Glomerular endothelial cell (primary cell): ENCODE data around the gene ATN1. TPM values are rescaled to one million over a fixed set of nuclear protein-coding genes. Genes with fewer than 3 reads are reported as not detected.

Experiments used
- DNase-seq: peaks from one replicate; pipeline ENCODE4 v3.0.0-alpha.2; 2011; ENCODE audit warnings: low read depth, low spot score; ENCODE audit errors: extremely low read depth
- total RNA-seq: library from RNA; depleted of rRNA; stranded (reverse); fragments of >200 nt; gene quantifications from 2 replicates; pipeline ENCODE4 v1.2.3, GENCODE V29; 2015

ATN1 gene
- total RNA-seq, 1 donor from 2014 or later: 64.6 TPM

DNA sequence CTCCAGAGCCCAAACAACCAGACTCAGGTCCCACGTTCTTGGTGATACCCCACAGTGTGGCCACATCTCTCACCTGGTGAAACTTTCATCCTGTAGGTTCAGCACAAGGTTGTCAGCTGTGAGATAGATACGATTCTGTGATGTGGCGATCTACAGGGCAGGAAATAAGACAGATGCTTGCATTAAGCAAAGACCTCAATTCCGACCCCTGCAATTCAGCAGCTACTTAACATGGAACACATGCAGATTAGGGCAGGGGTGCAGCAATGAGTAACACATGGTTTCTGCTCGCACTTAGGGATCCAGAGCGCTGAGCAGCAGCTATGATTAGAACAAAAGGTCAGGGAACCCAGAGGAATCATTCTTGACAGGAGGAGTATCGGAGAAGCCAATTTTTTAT is 38.6 kb downstream of the ATN1 start:
- no peak for DNase-seq

DNA sequence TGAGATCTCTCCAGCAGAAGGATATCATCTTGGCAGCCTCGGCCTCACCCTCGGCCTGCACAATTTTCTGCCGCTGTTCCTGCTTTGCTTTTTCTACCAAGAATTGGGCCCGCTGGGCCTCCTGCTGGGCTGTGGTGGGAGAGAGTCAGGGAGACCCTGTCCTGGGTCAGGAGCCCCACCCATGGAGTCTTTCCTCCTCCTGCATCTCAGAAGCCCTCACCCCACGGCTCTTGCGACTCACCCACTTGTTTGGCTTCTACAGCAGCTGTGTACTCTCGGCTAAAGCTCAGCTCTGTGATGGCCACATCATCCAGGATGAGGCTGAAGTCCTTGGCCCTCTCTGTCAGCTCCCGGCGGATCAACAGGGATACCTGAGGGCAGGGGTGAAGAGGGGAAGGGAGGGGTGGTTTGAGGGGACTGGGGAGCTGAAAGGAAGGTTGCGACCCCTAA is 39.9 kb downstream of the ATN1 start:
- DNase-seq: no peak

DNA sequence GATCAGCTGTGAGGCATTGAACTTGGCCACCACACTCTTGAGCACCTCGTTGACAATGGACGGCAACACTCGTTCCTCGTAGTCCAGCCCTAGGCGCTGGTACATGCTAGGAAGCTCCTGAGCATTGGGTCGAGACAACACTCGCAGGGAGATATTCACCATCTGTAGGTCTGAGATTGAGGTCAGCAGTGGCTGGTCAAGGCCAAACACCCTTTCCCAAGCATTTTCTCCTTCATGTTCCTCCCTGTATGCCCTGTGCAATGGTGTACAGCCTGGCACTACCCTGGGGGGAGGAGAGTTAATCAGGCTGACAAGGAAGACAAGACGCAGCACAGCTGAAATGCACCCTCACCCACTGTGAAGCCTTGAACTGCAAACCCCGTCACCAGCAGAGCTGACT is 40.7 kb downstream of the ATN1 start:
- no peak for DNase-seq

DNA sequence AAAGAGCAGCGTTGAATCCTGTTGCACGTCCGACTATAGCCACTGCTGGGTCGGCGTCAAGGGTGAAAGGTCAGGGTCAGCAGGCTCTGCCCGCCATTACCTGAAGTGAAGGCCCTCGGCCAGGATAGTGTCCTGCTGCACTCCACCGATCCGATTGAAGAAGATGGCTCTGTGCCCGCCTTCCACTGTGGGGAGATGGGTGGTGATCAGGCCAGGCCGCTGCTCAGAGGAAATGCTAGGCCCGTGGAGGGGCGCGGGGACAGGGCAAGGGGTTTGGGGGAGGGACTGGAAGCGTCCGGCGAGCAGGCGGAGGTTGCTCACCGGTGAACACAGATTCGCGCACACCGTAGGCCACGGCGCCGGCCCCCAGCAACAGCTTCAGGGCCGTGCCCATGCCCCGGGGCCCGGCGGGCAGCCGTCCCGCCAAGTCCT is 42.4 kb downstream of the ATN1 start:
- no peak for DNase-seq

- no peak for DNase-seq
These were observed 46.4 kb downstream of the ATN1 start for GRCh38 chr12:6974180-6974579.

GRCh38 chr12:6975297-6976032 is 47.7 kb downstream of the ATN1 start:
- no peak for DNase-seq

DNA sequence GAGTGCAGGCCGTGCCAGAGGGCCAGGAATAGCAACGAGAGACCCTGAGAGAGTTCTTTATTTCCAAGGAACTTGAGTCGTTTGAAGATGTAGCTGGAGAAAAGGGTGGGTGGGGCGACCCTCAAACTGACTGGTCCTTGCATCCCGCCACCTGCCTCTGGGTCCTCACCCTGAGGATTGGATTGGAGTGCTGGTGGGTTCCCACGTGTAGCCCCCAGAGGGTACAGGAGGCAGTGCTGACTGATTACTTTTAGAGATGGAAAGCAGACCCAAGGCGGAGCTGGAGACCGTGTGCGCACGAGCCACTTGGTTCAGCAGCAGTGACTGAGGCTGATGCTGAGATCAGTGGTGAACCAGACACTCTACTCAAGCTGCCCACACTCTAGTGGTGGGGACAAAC is 49.9 kb downstream of the ATN1 start:
- DNase-seq: no peak

GRCh38 chr12:6978188-6978587 is 50.4 kb downstream of the ATN1 start:
- no peak for DNase-seq

- no peak for DNase-seq
These were observed 50.9 kb downstream of the ATN1 start for GRCh38 chr12:6978611-6979011.

DNA sequence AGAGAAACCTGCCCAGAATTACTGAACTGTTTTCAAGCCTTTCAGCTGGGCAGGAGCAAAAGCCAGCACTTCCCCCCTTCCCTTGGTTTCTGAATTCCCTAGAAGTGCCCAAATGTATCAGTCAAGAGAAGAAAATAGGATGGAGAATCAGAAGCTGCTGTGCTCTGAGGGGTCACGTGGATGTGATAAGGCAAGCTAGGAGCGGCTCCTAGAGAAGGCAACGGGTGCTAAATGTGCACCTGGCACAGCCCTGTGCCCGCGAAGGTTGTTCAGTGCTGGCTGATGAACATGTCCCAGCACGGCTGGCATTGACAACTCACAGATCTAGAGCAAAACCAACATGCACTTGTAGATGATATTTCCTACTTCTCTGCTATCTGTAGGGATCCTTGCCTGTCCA is 51.3 kb downstream of the ATN1 start:
- DNase-seq: no peak

DNA sequence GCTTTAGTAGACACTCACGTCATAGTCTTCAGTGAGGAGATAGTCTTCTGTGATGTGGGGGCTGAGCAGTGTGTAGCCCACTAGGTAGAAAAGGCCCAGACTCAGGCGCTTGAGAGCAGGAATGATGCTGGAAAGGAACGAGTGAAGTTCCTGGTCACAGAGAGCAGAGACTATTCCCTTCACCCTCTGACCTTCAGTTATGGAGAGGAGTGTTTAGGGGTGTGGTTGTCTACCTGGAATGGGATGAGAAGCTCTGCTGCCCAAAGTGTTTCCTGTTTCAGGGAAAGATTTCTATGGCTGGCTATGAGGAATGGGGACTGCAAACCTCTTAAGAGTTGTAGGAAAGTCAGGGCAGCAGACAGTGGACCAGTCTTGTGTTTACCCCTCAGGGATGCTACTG is 51.7 kb downstream of the ATN1 start:
- no peak for DNase-seq

DNA sequence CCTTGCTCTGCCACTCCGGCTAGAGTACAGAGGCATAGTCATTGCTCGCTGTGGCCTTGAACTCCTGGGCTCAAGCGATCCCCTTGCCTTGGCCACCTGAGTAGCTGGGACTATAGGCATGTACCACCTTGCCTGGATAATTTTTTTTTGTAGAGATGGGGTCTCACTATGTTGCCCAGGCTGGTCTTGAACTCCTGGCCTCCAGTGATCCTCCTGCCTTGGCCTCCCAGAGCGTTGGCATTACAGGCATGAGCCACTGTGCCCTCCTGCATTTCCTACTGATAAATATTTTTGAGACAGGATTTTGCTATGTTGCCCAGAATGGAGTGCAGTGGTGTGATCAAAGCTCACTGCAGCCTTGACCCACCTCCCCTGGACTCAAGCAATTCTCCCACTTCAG is 52.3 kb downstream of the ATN1 start:
- no peak for DNase-seq

DNA sequence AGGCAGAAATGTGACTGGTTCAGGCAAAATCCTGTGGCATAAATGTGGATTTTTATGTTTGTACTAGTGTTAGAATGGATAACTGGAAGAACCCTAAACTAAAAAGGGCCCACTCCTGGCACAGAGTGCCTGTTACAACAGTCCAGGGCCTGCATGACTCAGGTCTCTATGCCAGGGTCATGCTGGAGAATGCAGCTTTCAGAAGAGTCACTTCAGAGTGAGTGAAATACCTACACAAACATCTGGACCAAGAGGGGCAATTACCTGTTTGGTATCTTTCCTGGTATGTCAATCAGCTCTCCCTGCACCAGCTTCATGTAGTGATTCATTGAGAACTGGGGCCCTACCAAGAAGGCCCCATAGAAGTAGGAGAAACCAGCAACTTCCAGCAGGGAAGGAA is 53.0 kb downstream of the ATN1 start:
- no peak for DNase-seq

GRCh38 chr12:6981152-6982052 is 53.6 kb downstream of the ATN1 start:
- DNase-seq: no peak

DNA sequence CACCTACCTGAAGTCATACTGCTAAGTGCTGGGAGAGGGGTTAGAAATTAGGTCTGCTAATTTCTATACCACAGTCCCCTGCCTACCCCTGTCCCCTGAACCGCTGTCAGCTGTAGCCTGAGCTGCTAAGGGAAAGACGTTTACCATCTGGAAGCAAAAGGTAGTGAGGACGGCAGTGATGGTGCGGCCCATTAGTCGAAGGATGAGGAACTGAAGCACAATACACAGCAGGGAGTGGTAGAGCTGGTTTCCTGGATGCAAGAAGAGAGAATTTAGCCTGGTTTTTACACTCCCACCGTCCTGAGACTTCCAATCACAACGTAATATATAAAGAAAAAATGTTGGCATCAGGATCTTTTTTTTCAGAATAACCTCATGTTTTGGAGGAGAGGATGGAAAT is 54.8 kb downstream of the ATN1 start:
- DNase-seq: no peak

- no peak for DNase-seq
These were observed 60.3 kb downstream of the ATN1 start for GRCh38 chr12:6987956-6988553.

Other genes starting within 250 kb of the ATN1 start
- gene ZNF384, start 238.6 kb upstream of the ATN1 start, total RNA-seq: 20.1 and 30.3 TPM in 2 replicates
- gene PIANP, start 227.1 kb upstream of the ATN1 start, total RNA-seq: not detected in 2 replicates
- 58.8 and 72.9 TPM in 2 replicates for gene COPS7A, start 203.9 kb upstream of the ATN1 start, total RNA-seq
- 186 and 229 TPM in 2 replicates for gene MLF2, start 174.8 kb upstream of the ATN1 start, total RNA-seq
- gene PTMS, start 161.6 kb upstream of the ATN1 start, total RNA-seq: 240 and 281 TPM in 2 replicates
- gene LAG3, start 155.4 kb upstream of the ATN1 start, total RNA-seq: not detected in 2 replicates
- gene CD4, start 138.4 kb upstream of the ATN1 start, total RNA-seq: not detected in 2 replicates
- 2.0 and 3.7 TPM in 2 replicates for gene GPR162, start 106.1 kb upstream of the ATN1 start, total RNA-seq
- gene P3H3, start 99.6 kb upstream of the ATN1 start, total RNA-seq: 53.8 and 87.9 TPM in 2 replicates
- 0.39 and 2.3 TPM in 2 replicates for gene GNB3, start 87.0 kb upstream of the ATN1 start, total RNA-seq
- 6.0 and 14.6 TPM in 2 replicates for gene CDCA3, start 76.7 kb upstream of the ATN1 start, total RNA-seq
- 74.8 and 77.1 TPM in 2 replicates for gene USP5, start 75.8 kb upstream of the ATN1 start, total RNA-seq
- gene TPI1, start 60.4 kb upstream of the ATN1 start, total RNA-seq: 542 and 832 TPM in 2 replicates
- 5.3 and 5.5 TPM in 2 replicates for gene SPSB2, start 54.7 kb upstream of the ATN1 start, total RNA-seq
- gene LRRC23, start 23.1 kb upstream of the ATN1 start, total RNA-seq: 6.3 and 9.6 TPM in 2 replicates
- 18.1 and 18.4 TPM in 2 replicates for gene ENO2, start 13.4 kb upstream of the ATN1 start, total RNA-seq
- gene RNU7-1, start 15.9 kb downstream of the ATN1 start, total RNA-seq: not detected in 2 replicates
- gene C12orf57, start 16.1 kb downstream of the ATN1 start, total RNA-seq: 180 and 194 TPM in 2 replicates
- gene PTPN6, start 23.4 kb downstream of the ATN1 start, total RNA-seq: 0.29 and 8.5 TPM in 2 replicates
- 240 and 281 TPM in 2 replicates for gene PHB2, start 42.7 kb downstream of the ATN1 start, total RNA-seq
- gene EMG1, start 43.0 kb downstream of the ATN1 start, total RNA-seq: 24.3 and 25.3 TPM in 2 replicates
- 15.4 and 19.4 TPM in 2 replicates for gene LPCAT3, start 90.5 kb downstream of the ATN1 start, total RNA-seq
- gene C1S, start 132.8 kb downstream of the ATN1 start, total RNA-seq: 0.64 and 0.68 TPM in 2 replicates
- 1.4 and 3.9 TPM in 2 replicates for gene C1R, start 164.5 kb downstream of the ATN1 start, total RNA-seq
- gene C1RL, start 181.3 kb downstream of the ATN1 start, total RNA-seq: 21.6 and 21.7 TPM in 2 replicates
- gene RBP5, start 200.9 kb downstream of the ATN1 start, total RNA-seq: 5.5 TPM in 1 of 2 replicates, not detected in the other
- gene CLSTN3, start 202.4 kb downstream of the ATN1 start, total RNA-seq: 61.0 and 138 TPM in 2 replicates